ENCODE measurements around the gene NDUFA3. TPM values are rescaled to one million over a fixed set of nuclear protein-coding genes. Genes with fewer than 3 reads are reported as not detected.

NDUFA3 gene
- total RNA-seq, 1 donor from 2014 or later, result 104 TPM

GRCh38 chr19:54108496-54108895 is 5.8 kb downstream of the NDUFA3 start:
- no peak for ATAC-seq

GRCh38 chr19:54109651-54110050 is 7.0 kb downstream of the NDUFA3 start:
- peak; percentile 59 for ATAC-seq

GRCh38 chr19:54114340-54115108 is 11.9 kb downstream of the NDUFA3 start:
- ATAC-seq, result peak; percentile 42

GRCh38 chr19:54115109-54116063 is 12.7 kb downstream of the NDUFA3 start, which contains the start of the genes PRPF31 and TFPT:
PRPF31 (plus strand) TSS chr19:54115754; CDS start chr19:54118279, 2,525 bp downstream.
TFPT (minus strand) TSS chr19:54115657; CDS start chr19:54115269, 388 bp downstream.
- peak; percentile 94 for ATAC-seq

- ATAC-seq, result no peak
These were observed 18.6 kb downstream of the NDUFA3 start for GRCh38 chr19:54121259-54121658.

- ATAC-seq, result no peak
These were observed 21.0 kb downstream of the NDUFA3 start for GRCh38 chr19:54123682-54124081.

GRCh38 chr19:54124393-54124792 is 21.7 kb downstream of the NDUFA3 start:
- ATAC-seq, result no peak

- no peak for ATAC-seq
These were observed 23.1 kb downstream of the NDUFA3 start for GRCh38 chr19:54125713-54126112.

- ATAC-seq, result no peak
These were observed 25.2 kb downstream of the NDUFA3 start for GRCh38 chr19:54127688-54128440.

GRCh38 chr19:54128441-54128725 is 25.7 kb downstream of the NDUFA3 start:
- no peak for ATAC-seq

- no peak for ATAC-seq
These were observed 26.4 kb downstream of the NDUFA3 start for GRCh38 chr19:54128796-54129616.

GRCh38 chr19:54129617-54129996 is 27.0 kb downstream of the NDUFA3 start:
- no peak for ATAC-seq

GRCh38 chr19:54133312-54133956 is 30.8 kb downstream of the NDUFA3 start:
- ATAC-seq, result peak; percentile 13

- no peak for ATAC-seq
These were observed 31.4 kb downstream of the NDUFA3 start for GRCh38 chr19:54133957-54134590.

GRCh38 chr19:54136086-54136863 is 33.6 kb downstream of the NDUFA3 start:
- no peak for ATAC-seq

GRCh38 chr19:54136864-54137698 is 34.4 kb downstream of the NDUFA3 start:
- ATAC-seq, result peak; percentile 92

GRCh38 chr19:54137699-54138488 is 35.2 kb downstream of the NDUFA3 start, which contains the start of gene CNOT3:
CNOT3 (plus strand) TSS chr19:54137762; CDS start chr19:54142979, 5,217 bp downstream.
- no peak for ATAC-seq

Data from esophagus mucosa (tissue), 1 donor.